Stimulated activated CD8-positive, alpha-beta memory T cell treated with anti-CD3 and anti-CD28 coated beads, Interleukin-12 subunit alpha, Interleukin-12 subunit beta, amount 100 ng/mL, for 24 hours (primary cell): Measurements from ENCODE around the gene PTPRM.

ENCODE experiments used
- DNase-seq: peaks from one replicate; pipeline ENCODE4 v3.0.0-alpha.2; 2020; ENCODE audit errors: extremely low read depth

The PTPRM gene

GRCh38 chr18:7668392-7668791 lies 101.3 kb downstream of the PTPRM start:
- no peak for DNase-seq

DNA sequence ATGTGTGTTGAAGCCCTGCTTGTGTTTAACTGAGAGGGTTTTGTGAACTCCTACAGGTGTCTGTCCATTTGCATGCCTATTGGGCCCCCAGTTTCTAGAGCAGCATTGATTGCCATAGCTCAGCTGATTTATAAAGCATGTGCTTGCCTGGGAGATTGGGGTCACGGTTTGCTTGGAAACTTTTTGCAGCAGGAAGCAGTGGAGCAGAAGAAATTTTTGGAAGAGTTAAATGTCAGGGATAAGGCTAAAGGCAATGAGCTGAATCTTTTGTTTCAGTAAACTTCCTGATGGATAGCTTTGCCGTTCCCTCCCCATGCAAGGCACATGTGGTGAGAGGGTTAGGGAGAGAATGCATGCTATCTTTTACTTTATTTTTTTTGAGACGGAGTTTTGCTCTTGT lies 102.2 kb downstream of the PTPRM start:
- no peak for DNase-seq

DNA sequence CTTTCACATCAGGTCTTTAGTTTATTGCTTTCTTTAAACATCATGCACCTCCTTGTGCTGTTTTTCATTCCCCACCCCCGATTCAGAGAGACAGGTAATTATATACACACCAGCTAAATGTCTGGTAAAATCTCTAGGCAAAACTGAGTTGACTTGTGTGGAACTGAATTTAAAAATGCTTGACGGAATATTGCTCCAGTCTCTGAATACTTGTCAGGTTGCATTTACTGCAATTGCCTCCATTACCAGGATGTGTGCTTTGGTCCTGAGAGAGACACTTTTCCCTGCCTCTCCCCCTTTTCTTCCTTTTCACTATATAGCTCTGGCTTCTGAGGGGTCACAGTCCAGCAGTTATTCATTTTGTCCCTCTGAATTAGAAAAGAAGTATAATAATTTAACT lies 104.0 kb downstream of the PTPRM start:
- no peak for DNase-seq

DNA sequence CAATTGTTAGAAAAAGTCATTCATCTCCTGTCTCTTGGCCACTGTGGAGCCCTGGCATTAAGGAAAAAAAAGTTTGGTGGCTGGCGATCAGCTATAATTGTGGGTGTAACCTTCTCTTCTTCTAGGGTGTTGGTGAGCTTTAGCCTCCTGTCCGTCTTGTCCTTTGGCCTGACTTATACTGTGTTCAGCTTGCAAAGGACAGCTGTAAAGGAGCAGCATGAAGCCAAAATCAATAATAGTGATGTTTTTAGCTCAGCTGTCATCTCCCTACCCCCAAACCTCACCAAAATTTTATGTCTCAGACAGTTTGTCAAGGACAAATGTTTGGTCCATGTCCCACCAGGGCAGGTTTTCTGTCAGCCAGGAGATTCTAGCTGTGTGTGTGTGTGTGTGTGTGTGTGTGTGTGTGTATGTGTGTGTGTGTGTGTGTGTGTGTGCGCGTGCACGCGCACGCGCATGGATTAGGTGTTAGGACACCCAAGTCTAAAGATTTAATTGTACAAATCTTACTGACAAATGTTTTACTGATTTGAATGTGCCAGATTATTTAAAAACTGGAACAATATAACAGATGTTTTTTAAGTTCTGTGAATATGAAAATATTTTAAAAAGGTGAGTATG lies 109.2 kb downstream of the PTPRM start:
- no peak for DNase-seq

DNA sequence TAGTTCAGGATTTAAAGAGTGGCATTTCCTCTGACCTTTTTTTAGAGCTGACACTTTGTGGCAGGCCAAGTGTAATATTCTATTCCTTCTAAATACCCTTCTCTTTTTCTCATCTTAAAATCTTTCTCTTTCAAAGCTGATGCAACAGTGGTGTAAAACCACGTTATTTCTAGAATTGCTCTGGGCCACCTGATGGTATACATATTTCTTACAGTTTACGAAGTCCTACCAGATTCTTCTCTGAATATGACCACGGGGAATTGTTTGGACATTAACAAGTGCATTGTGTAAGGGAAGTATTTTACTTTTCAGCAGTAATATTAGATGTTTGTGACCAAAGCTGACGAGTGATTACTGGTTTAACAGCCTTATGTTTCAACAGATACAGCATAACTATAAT lies 109.9 kb downstream of the PTPRM start:
- no peak for DNase-seq

- DNase-seq = no peak
Measured at GRCh38 chr18:7677424-7677823, 110.3 kb downstream of the PTPRM start.

GRCh38 chr18:7678389-7678788 lies 111.3 kb downstream of the PTPRM start:
- DNase-seq = no peak

DNA sequence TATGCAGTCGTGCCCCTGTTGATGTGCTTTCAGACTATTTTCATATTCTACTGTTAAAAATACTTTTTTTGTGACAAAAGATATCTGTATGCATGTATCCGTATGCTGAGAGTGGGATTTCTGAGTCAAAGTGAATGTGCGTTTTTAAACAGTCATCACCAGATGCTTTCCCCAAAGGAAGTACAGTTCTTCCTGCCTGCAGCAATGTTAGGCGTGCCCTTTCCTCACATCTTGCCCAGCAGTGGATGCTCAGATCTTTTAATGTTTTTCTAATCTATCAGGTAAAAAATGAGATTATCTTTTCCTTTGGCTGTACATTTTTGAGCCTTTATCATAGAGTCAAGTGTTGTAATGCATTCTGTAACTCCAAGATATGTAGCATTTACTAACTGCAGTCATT lies 111.7 kb downstream of the PTPRM start:
- no peak for DNase-seq

GRCh38 chr18:7681298-7681697 lies 114.2 kb downstream of the PTPRM start:
- no peak for DNase-seq

DNA sequence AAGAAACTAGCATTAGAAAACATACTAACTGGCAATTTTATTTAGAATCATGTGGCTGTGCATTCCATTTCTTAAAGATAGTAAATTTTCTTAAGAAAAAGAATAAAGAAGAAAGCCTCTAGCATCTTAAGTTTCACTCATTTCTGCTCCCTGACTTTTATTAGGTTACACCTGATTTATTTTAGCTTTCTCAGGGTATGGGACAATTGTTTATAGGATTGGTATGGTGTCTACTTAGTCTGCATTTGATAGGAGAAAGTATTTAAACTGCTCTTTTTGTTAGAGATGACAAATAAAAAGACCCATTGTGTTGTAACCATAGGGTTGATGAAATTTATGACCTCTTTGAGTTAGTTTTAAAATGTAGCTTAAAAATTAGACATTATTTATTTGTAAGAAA lies 115.2 kb downstream of the PTPRM start:
- DNase-seq = no peak

GRCh38 chr18:7683753-7684152 lies 116.6 kb downstream of the PTPRM start:
- DNase-seq = no peak

- DNase-seq = no peak
Measured at GRCh38 chr18:7684357-7684756, 117.2 kb downstream of the PTPRM start.

GRCh38 chr18:7684966-7685365 lies 117.8 kb downstream of the PTPRM start:
- no peak for DNase-seq

DNA sequence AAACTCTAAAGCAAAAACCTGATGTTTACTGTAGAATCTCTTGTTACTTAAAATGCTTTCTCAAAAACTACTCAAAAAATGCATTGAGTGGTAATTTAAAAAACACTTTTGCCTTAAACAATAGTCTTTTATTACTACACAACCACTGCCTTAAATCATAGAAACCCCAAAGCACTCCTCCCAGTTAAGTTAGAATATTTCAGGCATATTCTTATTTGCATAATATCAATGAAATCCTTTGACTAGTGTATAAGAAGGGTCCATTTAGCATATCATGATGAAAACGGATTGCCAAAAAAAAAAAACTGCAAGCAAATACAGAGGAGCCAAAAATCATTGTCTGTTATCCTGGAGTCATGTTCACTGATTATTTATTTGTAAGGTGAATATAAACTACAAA lies 119.2 kb downstream of the PTPRM start:
- DNase-seq = no peak

- DNase-seq = no peak
Measured at GRCh38 chr18:7688580-7688979, 121.5 kb downstream of the PTPRM start.

DNA sequence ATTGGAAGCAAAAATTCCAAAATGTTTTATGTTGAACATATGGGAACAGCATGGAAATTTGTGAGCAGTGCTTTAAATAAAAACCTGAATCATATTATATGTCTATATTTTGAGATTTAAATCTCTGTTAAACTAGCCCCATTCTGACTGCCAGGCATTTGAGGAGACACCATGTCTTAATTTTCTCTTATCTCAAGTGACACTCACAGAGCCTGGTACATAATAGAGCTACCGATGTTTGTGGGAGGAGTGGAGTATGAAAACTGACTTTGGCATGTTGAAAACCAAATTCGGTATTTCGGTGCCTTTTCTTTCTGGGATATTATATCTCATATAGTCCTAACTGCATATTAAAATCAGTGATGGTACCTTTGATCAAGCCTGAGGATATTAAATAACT lies 124.1 kb downstream of the PTPRM start:
- DNase-seq = no peak

DNA sequence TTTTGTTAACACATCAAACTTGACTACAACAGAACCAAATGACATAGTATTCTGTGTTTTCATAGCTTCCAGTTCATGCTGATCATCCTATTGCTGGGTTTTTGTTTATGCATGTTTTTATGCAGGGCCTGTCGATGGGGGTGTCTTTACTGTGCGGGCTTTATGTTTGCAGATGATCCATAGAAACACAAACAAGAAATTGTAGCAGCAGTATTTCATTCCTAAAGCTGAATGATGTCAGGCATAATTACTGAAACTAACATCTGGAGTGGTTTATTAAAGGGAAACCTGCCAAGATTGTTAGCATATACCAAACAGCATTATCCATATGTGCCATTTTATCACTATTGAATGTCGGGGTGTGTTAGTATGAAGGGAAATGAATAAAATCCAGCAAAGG lies 129.7 kb downstream of the PTPRM start:
- no peak for DNase-seq

DNA sequence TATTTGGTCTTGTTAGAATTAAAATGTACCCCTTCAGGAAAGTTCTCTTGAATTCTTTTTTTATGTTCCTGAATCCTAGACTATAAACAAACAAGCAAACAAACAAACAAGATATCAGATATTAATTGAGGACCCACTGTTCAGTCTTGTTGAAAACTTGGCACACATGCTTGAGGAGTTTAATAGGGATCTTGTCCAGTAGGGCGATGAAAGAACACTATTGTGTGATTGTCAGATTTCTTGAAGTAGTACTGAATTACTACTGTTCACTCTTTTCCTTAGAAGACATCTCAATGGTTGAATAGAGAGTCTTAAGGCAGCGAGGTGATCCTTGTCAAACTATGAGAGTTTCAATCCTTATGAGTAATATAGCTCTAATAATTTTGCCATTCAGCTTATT lies 130.2 kb downstream of the PTPRM start:
- no peak for DNase-seq

- no peak for DNase-seq
Measured at GRCh38 chr18:7711495-7711894, 144.4 kb downstream of the PTPRM start.

- no peak for DNase-seq
Measured at GRCh38 chr18:7720395-7720794, 153.3 kb downstream of the PTPRM start.

DNA sequence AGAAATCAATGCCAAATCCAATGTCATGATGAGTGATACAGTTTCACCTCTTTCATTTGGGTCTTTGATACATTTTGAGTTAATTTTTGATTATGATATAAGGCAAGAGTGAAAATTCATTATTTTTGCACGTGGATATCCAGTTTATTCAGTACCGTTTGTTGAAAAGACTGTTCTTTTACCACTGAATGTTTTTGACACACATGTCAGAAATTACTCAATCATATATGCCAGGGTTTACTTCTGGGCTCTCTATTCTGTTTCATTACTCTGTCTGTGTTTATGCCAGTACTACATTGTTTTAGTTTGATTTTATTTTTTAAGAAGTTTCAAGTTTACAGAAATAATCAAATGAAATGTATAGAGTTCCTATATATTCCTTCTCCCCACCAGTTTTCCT lies 154.4 kb downstream of the PTPRM start:
- no peak for DNase-seq

DNA sequence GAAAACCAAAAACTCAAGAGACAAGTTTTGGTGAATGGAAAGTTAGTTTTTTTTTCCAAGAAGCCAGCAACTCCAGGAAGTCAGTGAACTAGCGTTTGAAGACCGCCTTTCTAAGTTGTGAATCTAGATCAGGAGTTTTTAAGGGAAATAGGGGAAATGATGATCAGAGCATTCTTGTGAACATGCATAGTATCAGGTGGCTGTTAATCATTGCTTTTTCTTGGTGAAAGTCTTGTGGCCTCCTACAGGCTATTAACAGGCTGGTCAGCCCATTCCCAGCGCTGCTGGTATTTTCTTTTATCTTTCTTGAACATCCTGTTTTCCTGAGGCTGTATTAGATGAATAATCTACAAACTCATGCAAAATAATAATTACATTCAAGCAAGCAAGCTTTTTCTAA lies 155.8 kb downstream of the PTPRM start:
- no peak for DNase-seq

DNA sequence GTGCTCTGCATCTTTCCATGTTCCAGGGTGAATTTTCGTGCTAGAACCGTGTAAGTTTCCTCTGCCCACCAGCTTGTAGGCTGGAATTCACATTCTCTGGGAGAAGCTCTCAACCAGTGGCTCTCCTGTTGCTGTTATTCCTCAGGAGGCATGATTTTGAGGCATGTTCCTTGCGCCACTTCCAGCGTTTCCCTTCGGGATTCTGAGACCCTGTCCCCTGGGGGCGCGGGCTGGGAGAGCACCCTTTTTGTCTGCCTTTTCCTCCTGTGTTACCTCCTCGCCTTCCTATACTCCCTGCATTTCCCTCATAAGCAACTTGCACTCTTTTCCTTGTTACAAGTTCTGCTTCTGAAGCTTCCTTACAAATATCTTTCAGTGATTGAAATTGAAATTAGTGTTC lies 156.4 kb downstream of the PTPRM start:
- DNase-seq = no peak

GRCh38 chr18:7725473-7725872 lies 158.4 kb downstream of the PTPRM start:
- no peak for DNase-seq

DNA sequence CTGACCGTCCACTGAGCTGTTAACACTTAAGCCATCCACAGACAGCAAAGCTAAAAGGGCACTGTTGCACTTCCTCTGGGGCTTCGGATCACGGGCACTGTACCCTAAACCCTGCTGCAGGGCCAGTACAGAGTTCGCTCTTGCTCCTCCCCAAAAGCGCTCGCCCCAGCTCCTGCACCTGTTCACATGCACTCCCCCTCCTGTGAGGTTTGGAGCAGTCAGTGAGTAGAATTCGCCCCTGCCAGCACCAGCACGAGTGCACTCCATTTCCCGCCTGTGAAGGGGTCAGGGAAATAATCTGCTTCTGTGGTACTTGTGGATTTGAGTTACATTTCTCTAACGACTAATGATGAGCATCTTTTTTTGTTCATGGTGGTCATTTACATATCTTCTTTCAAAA lies 158.8 kb downstream of the PTPRM start:
- no peak for DNase-seq
